HCT116 (cell line): ENCODE results near the gene TDRD10. TPM values are rescaled to one million over a fixed set of nuclear protein-coding genes. Genes with fewer than 3 reads are reported as not detected.

Experiments used
- ATAC-seq: fragments of 200-7000 bp; cut with Tn5 transposase; 2 replicates; pipeline ENCODE4 v1.9.1; 2020; ENCODE audit warnings: mild to moderate bottlenecking, moderate library complexity
- BruUV-seq: library from RNA; stranded (reverse); fragments of 400-500 nt; replicated peaks from 2 replicates; lab custom pipeline; 2021; lab: Mats Ljungman, UMichigan
- CTCF ChIA-PET: fragments of 300-600 bp; sonication (Branson Sonifier 250); formaldehyde crosslinking; loops from one replicate; lab custom pipeline; 2021; ENCODE audit warnings: antibody characterized with exemption; lab: Charles Lee
- POLR2A ChIA-PET: fragments of 300-600, 350-600 bp; sonication (Branson Sonifier 250); formaldehyde crosslinking; loops from one replicate; lab custom pipeline; 2021; ENCODE audit warnings: antibody characterized with exemption; lab: Charles Lee
- RAD21 ChIA-PET, 2 experiments: fragments of 300-600 bp; sonication (Branson Sonifier 250); formaldehyde crosslinking; loops; one replicate each; lab custom pipeline; 2023; ENCODE audit warnings: low total read pairs in 2 of 2; ENCODE audit not compliant: uncharacterized antibody in 2 of 2, unreplicated experiment in 2 of 2, low non-redundant PET in 1 of 2; lab: Charles Lee
- DNase-seq: peaks from one replicate; pipeline ENCODE4 v3.0.0-alpha.2; 2010; ENCODE audit warnings: low read depth, low spot score
- H2AFZ ChIP-seq: fragments of 200-600 bp; shearing (Covaris generic), sonication (generic); 2 replicates; pipeline ENCODE4 v1.6.1; 2017; ENCODE audit warnings: low read depth, mixed run types, mixed read lengths, antibody characterized with exemption, low read length; ENCODE audit not compliant: poor library complexity, severe bottlenecking
- H3K27ac ChIP-seq: 2 replicates; pipeline ENCODE4 v1.5.1; 2012; ENCODE audit warnings: low read depth, low read length
- H3K27me3 ChIP-seq: fragments of 200-600 bp; sonication (generic); 2 replicates; pipeline ENCODE4 v1.6.1; 2016; ENCODE audit warnings: mixed run types, low read length, mixed read lengths; ENCODE audit not compliant: insufficient read depth
- H3K36me3 ChIP-seq, 2 experiments: fragments of 200-500 bp in 1 of 2; fragments of 200-600 bp in 1 of 2; sonication (Bioruptor generic) in 1 of 2; sonication (generic) in 1 of 2; 2 replicates each; pipeline versions ENCODE4 v1.5.1 to v1.6.1; 2014 to 2016; ENCODE audit warnings: low read length in 2 of 2, inconsistent platforms in 1 of 2, mixed read lengths in 1 of 2, mixed run types in 1 of 2; ENCODE audit not compliant: insufficient read depth in 2 of 2, control insufficient read depth in 1 of 2
- H3K4me1 ChIP-seq, 2 experiments: fragments of 200-600 bp in 1 of 2; sonication (generic) in 1 of 2; 2 replicates each; pipeline versions ENCODE4 v1.5.1 to v1.6.1; 2012 to 2017; ENCODE audit warnings: low read length in 2 of 2, inconsistent platforms in 1 of 2, mild to moderate bottlenecking in 1 of 2, mixed read lengths in 1 of 2, mixed run types in 1 of 2, moderate library complexity in 1 of 2; ENCODE audit not compliant: insufficient read depth in 2 of 2, control insufficient read depth in 1 of 2
- H3K4me2 ChIP-seq: fragments of 200-600 bp; sonication (generic); 2 replicates; pipeline ENCODE4 v1.6.1; 2017; ENCODE audit warnings: mixed run types, low read length, mixed read lengths
- H3K4me3 ChIP-seq, 2 experiments: fragments of 200-600 bp in 1 of 2; sonication (generic) in 1 of 2; replicated peaks in 1 of 2; 2 replicates each; pipeline ENCODE4 v1.5.1; 2011 to 2016; ENCODE audit warnings: low read length in 2 of 2, control low read depth in 1 of 2, low read depth in 1 of 2, mild to moderate bottlenecking in 1 of 2, mixed read lengths in 1 of 2, mixed run types in 1 of 2
- H3K79me2 ChIP-seq: fragments of 200-600 bp; sonication (generic); 2 replicates; pipeline ENCODE4 v1.6.1; 2017; ENCODE audit warnings: mild to moderate bottlenecking, mixed run types, low read length, moderate library complexity, mixed read lengths; ENCODE audit not compliant: insufficient read depth
- H3K9ac ChIP-seq: fragments of 200-600 bp; sonication (generic); 2 replicates; pipeline ENCODE4 v1.6.1; 2016; ENCODE audit warnings: low read length, mixed read lengths
- H3K9me2 ChIP-seq: fragments of 200-600 bp; sonication (generic), shearing (Covaris generic); 2 replicates; pipeline ENCODE4 v1.6.1; 2017; ENCODE audit warnings: mixed run types, mild to moderate bottlenecking, moderate library complexity; ENCODE audit not compliant: insufficient read depth
- H3K9me3 ChIP-seq, 2 experiments: fragments of 200-500 bp in 1 of 2; fragments of 200-600 bp in 1 of 2; sonication (Bioruptor generic) in 1 of 2; sonication (generic) in 1 of 2; 2 replicates each; pipeline ENCODE4 v1.6.1; 2014 to 2017; ENCODE audit warnings: low read length in 2 of 2, mixed read lengths in 2 of 2, inconsistent platforms in 1 of 2, low read depth in 1 of 2, mild to moderate bottlenecking in 1 of 2, mixed run types in 1 of 2, moderate library complexity in 1 of 2; ENCODE audit not compliant: control insufficient read depth in 1 of 2, insufficient read depth in 1 of 2
- H4K20me1 ChIP-seq: fragments of 200-600 bp; sonication (generic), shearing (Covaris generic); 2 replicates; pipeline ENCODE4 v1.6.1; 2017; ENCODE audit warnings: mixed run types, mild to moderate bottlenecking, moderate library complexity; ENCODE audit not compliant: insufficient read depth
- ATF3 ChIP-seq: IDR thresholded peaks from 2 replicates; pipeline ENCODE4 v1.6.1; 2012
- CBX3 ChIP-seq: IDR thresholded peaks from 2 replicates; pipeline ENCODE4 v1.6.1; 2012; ENCODE audit warnings: low read depth
- ELF1 ChIP-seq: IDR thresholded peaks from 2 replicates; pipeline ENCODE4 v1.6.1; 2012; ENCODE audit warnings: low read depth, borderline replicate concordance
- EZH2phosphoT487 ChIP-seq: fragments of 200-600 bp; IDR thresholded peaks from 2 replicates; pipeline ENCODE4 v1.6.1; 2018; ENCODE audit warnings: antibody characterized with exemption, borderline replicate concordance
- FOSL1 ChIP-seq: IDR thresholded peaks from 2 replicates; pipeline ENCODE4 v1.6.1; 2012; ENCODE audit warnings: low read depth
- JUND ChIP-seq: IDR thresholded peaks from 2 replicates; pipeline ENCODE4 v1.6.1; 2012
- MAX ChIP-seq: IDR thresholded peaks from 2 replicates; pipeline ENCODE4 v1.6.1; 2012
- POLR2A ChIP-seq: IDR thresholded peaks from 2 replicates; pipeline ENCODE4 v1.7.0; 2011; ENCODE audit warnings: borderline replicate concordance; ENCODE audit not compliant: insufficient read depth, insufficient read length; ENCODE audit errors: extremely low read depth
- POLR2AphosphoS5 ChIP-seq: IDR thresholded peaks from 2 replicates; pipeline ENCODE4 v1.6.1; 2011; ENCODE audit warnings: mild to moderate bottlenecking, low read depth, low read length, moderate library complexity
- SIN3A ChIP-seq: IDR thresholded peaks from 2 replicates; pipeline ENCODE4 v1.6.1; 2012; ENCODE audit warnings: low read depth
- SP1 ChIP-seq: IDR thresholded peaks from 2 replicates; pipeline ENCODE4 v1.6.1; 2012; ENCODE audit warnings: low read depth
- YY1 ChIP-seq: IDR thresholded peaks from 2 replicates; pipeline ENCODE4 v1.6.1; 2011; ENCODE audit warnings: low read length, low read depth, moderate library complexity, mild to moderate bottlenecking; ENCODE audit not compliant: insufficient replicate concordance; ENCODE audit errors: extremely low read depth
- intact Hi-C: fragments of 100-400 bp; cut with micrococcal nuclease; formaldehyde crosslinking; loops from 2 replicates; pipeline ENCODE4 v1.10.0; 2022
- total RNA-seq: library from RNA; stranded (reverse); gene quantifications from one replicate; pipeline ENCODE4 v1.2.1, GENCODE V29; 2021; ENCODE audit not compliant: unreplicated experiment

Gene TDRD10
- total RNA-seq, 1 experiment from 2014 or later, result not detected

GRCh38 chr1:154547105-154547732, 45.2 kb downstream of the TDRD10 start (continued):
- no peak for TF ChIP-seq POLR2A
- no peak for TF ChIP-seq JUND
- TF ChIP-seq MAX, result no peak
- TF ChIP-seq SP1, result no peak
- no peak for TF ChIP-seq SIN3A
- no peak for TF ChIP-seq EZH2phosphoT487
- no peak for TF ChIP-seq CBX3
- no peak for TF ChIP-seq POLR2AphosphoS5
- no peak for TF ChIP-seq FOSL1

- no TSS peak for BruUV-seq
- H4K20me1 ChIP-seq, result no peaks in the 10 kb centered on the region
- intact Hi-C loops, result loop anchor here (10.0 kb wide), 3 partner anchors 193 to 363 kb away; partner anchors contain the start of genes AQP10 and ATP8B2
- RAD21 ChIA-PET, result no interaction called here
- peaks cover 35 to 41% of the 10 kb centered on the region in 2 experiments; a peak in 3 of 4 replicates for H3K36me3 ChIP-seq
- no peak for ATAC-seq
- H2AFZ ChIP-seq, result no peak overlapping the region
- no peak overlapping the region for H3K4me2 ChIP-seq
- TF ChIP-seq SIN3A, result no peak
- no peak for TF ChIP-seq ATF3
- TF ChIP-seq ELF1, result no peak
- no peak for TF ChIP-seq YY1
- H3K4me1 ChIP-seq, result peaks cover 0 to 6% of the 10 kb centered on the region in 2 experiments; a peak in 2 of 4 replicates
- CTCF ChIA-PET, result no interaction called here
- no peaks in the 10 kb centered on the region for H3K9me3 ChIP-seq
- no peaks in the 10 kb centered on the region for H3K9me2 ChIP-seq
- no peak overlapping the region for H3K9ac ChIP-seq
- POLR2A ChIA-PET, result no interaction called here
- H3K27me3 ChIP-seq, result no peaks in the 10 kb centered on the region
- H3K27ac ChIP-seq, result no peak overlapping the region
- no peak overlapping the region for H3K4me3 ChIP-seq
- DNase-seq, result no peak
- H3K79me2 ChIP-seq, result no peaks in the 10 kb centered on the region
Measured at GRCh38 chr1:154548028-154548427, 46.0 kb downstream of the TDRD10 start.
